GM21825 (cell line): ENCODE data around the gene WDFY2.

Source experiments
- ATAC-seq: cut with Tn5 transposase; IDR thresholded peaks from one replicate; pipeline ENCODE4 v1.9.1; 2021; ENCODE audit warnings: mild to moderate bottlenecking, moderate library complexity; ENCODE audit not compliant: unreplicated experiment

The WDFY2 gene

DNA sequence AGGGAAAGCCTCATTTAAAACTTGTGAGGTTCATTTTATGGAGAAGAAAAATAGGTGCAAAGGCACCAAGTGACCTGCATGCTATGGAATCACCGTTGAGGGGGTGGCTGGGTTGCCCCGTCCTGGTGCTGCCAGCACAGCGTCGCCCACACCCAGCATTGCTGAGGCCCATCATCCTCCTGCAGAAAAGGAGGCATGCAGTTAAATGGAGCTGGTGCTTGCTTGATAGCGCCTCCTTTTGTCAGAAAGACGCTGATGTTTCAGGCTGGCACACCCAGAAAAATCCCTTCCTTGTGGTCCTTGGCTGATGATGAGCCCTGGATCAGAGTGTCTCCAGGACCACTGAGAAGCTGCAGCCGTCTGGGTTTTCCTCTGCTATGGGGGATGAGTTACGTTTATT is 182.8 kb downstream of the WDFY2 start:
- no peak for ATAC-seq

DNA sequence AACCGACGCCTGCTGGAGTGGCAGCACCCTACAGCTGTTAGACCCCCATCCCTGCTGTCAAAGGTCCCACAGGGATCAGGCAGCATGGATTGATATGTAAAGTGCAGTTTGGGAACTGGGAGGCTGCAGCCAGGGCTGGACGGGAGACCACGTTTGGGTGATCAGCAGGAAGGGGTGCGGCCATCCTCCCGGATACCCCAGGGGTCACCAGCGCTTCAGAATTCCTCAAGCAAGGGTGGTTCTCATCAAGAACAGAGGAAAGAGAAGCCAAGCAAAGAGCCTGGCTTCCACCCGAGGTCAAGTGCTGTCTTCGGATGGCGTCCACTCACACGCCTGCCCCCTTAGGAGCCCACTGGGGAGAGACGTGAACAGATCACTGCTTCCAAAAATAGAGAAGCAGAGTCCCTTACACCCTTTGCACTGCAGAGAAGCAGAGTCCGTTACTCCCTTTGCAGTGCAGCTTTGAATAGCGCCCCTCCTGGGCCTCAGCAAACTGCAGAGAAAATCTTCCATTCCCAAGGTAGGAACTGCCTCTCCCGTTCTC is 184.2 kb downstream of the WDFY2 start:
- no peak for ATAC-seq

DNA sequence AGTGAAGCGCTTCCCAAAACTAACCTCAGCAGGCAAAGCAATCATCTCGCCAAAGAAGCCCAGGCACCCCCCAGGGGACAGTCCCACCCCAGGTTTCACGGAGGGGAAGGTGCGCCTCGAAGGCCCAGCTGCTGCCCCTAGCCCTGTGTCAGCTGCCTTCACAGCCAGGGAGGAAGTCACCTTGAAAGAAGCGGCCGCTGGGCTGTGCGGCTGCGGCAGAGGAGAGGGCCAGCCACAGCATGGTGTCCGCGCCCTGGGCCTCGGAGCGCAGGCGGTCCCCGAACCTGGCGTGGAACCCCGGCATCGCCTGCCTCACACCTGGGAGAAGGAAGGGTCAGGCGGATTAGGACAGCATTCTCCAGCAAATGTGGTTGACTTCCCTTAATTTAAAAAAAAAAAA is 184.7 kb downstream of the WDFY2 start:
- no peak for ATAC-seq

DNA sequence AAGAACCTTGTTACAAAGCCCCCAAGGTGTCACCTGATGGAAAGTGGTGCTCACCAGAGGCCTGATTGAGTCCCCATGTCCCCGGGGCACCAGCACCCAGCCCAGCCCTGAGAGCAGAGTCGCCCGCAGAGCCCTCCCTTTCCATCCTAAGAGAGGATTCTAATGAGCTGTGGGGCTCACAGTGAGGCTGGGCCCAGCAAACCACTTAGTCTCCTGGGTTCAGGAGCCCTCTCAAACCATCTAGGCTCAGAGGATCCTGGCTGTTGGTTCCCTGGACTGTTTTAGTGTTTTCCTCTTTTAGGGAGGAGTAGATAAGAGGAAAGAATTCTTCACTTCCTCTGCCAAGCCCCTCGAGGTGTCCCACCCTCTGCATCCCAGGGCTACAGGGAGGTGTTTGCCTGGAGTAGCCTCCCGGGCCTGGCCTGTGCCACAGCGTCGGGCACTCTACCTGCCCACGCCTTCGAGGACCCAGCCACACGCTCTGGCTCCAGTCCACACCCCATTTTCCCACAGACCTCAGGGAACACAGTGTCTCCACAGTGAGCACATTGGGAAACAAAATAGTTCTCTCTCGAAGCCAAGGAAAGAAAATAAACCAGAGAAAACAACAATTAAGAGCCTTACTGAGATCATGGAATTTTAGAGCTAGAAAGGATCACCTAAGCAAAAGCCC is 185.3 kb downstream of the WDFY2 start:
- ATAC-seq: no peak

DNA sequence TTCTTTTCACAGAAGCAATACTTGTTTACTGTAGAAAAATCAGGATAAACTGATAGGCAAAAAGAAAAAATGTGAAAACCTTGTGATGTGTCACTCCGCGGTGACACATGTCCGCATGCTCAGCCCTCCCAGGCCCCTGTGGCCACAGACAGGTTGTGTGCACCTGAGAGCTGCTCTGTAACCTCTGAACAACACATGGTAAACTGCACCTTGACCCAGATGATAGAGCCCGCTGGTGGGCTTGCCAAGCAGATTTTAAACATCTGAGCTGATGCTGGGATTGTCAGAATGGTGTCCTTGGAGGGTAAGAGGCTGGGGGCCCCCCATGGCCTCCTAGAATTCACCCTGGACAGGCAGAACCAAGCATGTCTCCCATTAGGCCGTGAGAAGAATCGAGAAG is 185.9 kb downstream of the WDFY2 start:
- no peak for ATAC-seq

DNA sequence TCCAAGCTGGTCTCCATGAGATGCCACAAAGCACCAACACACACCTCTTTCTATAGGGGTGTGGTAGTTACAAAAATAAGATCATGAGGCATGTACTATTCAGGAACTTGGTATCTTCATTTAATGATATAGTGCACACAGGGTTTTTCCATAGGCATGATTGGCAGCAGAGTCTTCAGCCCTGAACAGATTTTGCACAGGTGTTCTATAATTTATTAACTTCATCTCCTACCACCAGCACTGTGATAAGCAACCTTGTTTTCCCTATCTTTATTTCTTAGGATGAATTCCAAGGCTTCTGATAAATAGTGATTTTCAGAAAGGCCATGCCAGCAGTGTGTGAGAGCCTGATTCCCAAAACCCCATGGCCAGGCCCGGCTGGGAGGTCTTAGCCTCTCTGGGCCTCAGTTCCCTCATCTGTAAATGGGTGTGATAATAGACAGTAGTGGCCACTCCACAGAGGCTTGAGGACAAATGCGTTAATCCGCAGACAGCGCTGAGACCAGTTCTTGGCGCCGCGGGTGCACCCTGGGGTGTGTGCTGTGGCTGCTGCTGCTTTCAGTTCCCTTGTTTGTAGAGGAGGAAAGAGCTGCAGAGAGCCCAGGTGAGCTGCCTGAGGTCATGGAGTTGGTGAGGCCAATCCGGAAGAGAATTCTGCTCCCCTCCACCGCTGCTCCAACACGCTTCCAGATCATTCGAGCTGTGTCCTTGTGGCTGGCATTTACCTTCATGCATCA is 186.6 kb downstream of the WDFY2 start:
- ATAC-seq: no peak

DNA sequence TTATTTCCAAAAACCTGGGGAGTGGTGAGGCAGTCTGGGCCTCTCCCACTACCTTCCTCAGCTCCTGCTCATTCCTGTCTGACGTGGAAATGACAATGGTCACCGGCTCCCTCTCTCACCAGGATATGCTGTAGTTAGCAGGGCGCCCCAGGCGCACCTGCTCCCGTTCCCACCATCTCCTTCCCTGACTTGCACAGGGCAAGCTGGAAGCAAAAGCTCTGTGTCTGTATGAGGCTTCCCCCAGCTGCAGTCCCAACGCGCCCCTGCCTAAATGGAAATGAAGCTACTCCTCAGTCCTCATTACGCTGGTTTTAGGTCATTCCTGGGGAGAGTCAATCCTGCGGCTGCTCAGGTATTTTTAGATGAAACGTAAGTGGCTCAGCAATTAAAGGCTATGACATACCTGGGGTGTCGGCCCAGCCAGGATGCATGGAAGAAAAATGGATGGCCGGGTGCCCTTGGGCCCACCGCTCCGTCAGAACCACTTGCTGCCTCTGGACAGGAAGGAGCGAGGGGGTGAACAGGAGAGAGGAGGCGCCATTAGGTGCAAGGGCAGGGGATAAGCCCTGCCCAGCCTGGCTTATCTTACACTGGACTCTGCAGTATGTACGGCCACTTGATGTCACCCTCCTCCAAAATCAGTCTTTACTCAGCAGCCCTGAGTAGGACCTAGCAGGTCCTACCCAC is 187.3 kb downstream of the WDFY2 start:
- ATAC-seq: no peak

DNA sequence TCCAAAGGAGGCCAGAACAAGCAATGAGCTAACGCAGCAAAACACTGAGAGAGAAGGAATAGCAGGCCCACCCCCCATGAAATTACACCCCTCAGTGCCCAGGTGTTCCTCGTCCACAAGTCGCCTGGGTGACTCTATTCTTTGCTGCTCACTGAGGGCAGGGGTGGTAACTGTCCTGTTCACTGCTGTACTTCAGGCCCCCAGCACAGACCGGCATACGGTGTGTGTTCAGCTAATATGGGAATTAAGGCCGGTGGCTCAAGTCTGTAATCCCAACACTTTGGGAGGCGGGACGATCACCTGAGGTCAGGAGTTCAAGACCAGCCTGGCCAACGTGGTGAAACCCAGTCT is 187.8 kb downstream of the WDFY2 start:
- ATAC-seq: no peak

DNA sequence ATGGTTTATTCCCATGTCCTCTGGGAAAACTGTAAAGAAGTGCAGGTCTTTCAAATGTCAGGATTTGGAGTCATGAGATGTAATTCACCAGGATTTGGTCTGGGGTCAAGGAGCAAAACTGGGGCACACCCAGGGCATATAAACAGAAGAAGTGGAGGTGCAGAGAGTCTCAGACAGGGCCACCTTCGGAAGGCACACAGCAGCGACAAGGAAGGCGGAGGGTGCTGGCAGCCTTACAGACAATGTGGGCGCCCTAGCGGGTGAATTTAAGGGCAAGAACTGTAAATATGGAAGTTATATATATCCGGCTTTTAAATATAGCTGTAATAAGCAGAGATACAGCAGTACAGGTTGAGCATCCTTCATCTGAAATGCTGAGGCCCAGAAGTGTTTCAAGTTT is 188.5 kb downstream of the WDFY2 start:
- no peak for ATAC-seq

DNA sequence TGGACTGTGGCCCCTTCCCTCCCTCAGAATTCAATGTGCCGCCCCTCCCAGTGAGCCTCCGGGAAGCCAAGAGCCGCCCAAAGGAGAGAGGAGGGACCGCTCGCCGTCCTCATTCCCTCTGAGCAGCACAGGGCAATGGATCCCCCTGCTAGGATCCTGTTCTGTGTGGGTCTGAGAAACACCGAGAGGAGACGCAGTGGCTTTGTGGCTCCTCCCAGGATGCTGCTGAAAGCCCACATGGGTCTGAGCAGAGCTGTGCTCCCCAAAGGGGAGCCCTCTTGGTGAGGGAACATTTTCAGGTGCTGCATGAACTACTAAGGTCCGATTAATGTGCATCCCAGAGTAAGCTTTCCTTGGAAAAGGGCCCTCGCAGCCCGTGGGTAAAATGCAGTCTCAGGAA is 189.3 kb downstream of the WDFY2 start:
- no peak for ATAC-seq

DNA sequence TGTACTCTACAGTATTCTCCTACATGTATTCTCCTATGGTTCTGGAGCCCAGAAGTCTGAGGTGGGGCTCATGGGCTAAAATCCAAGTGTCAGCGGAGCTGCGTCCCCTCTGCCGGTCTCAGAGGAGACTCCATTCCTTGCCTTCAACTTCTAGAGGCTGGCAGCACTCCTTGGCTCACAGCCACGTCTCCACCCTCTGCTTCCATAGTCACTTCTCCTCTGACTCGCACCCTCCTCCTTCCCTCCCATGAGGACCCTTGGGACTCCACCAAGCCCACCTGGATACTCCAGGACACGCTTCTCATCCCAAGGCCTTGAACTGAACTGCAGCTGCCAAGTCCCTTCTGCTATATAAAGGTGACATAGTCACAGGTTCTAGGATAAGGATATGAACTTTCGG is 191.9 kb downstream of the WDFY2 start:
- ATAC-seq: no peak

DNA sequence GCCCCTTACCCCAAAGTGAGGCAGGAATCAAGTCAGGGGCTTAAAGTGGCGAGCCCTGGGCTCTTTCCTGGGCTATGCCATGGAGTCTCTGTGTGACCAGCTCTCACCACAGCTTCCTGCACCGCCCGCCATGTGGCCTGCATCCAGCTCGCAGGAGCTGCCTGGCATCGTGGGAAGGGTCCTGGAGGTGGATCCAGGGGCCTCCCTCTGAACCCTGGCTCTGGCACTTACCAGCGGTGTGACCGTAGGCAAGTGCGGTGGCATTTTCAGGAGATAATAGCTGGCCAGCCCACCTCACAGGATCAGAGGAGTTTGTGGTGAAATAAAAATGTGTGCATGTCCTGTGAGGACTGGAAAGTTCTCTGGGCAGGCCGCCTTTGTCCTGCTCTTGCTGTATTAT is 193.7 kb downstream of the WDFY2 start:
- ATAC-seq: no peak

DNA sequence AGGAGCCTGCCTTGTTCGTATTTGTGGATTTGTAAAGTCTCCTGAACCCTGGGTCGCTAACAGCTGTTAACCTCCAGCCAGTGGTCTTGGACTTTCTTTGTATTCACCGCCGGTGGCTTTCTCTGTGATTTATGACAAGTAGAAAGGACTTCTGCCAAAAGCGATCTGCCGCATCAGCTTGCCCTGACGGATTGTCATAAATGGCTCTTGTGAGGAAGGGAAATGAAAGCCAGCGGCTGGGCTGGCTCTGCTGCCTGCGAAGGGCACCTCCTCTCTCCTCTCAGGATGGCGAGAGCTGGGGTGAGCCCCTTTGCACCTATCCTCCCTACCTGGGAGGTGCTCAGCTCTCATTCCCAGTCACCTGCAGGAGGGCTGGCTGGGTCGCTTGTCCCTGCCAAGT is 194.1 kb downstream of the WDFY2 start:
- no peak for ATAC-seq

DNA sequence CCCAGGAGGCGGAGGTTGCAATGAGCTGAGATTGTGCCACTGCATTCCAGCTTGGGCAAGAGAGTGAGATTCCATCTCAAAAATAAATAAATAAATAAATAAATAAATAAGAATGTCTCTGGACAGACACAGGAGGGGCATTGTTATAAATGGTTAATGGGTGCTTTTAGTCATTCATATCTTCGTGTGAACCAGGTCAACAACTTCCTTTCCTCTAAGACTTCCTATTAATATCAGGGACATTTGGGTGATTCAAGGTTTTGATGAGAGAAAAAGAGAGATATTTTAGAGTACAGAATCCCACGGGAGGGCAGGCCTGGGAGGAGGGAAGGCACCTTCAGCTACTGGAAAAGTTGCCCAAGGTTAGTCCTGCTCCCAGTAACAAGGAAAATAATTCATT is 195.8 kb downstream of the WDFY2 start:
- ATAC-seq: no peak

DNA sequence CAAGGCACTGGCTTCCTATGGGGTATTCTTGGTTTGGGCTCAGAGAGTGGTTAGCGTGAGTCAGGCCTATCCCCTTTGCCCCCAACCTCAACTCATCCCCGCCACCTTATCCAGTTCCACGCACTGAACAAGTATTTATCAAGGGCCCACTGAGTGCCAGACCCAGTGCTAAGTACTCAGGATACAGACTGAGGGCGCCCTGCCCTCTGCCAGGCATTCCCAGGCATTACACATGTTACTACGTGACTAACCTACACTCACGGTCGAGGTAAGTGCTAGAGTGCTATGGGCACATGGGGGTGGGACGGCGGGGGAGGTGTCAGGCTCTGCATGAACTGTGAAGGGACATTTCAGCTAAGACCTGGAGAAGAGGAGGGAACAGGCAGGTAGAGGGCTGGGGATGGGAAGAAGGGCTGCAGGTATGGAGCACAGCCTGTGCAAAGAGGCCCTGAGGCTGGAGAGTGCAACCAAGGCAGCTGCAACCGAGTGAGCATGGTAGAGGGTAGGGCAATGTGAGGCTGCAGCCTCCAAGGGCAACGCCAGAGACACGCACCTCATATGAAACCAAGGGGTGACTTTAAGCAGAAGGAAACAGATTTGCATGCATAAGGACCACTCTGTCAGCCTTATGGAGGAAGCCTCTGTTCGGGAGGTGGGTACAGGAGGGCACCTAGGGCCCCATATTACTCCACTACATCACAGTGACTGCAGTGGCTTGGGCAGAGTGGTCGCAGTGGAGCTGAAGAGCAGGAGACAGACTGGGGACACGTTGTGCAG is 197.2 kb downstream of the WDFY2 start:
- ATAC-seq: peak; percentile 53

DNA sequence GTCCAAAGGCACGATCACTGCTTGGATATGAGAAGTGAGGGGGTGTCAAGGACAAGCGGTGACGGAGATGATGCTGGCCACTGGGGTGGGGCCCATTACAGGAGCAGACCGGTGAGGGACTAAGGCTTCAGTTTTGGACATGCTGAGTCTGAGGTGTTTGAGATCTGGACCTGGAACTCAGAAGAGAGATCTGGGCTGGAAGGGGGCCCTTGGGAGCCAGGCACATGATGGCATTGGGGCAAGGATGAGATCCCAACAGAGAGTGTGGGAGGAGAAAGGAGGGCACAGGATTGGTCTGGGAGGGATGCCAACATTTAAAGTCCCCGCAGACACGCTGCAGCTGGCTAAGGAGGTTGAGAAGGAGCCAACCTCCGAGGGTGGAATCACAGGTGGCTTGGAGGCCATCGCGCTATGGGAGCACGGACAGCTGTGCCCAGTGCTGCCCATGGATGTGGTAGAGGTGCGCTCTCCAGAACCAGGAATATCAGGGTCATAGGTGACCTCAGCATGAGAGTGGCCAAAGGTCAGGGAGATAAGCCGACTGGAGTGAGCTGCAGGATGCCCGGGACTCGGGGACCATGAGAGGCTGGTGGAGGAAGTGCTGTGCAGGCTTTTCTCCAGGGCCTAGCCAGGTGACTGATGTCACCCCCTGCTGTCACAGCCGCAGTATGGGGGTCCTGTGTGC is 197.9 kb downstream of the WDFY2 start:
- no peak for ATAC-seq

DNA sequence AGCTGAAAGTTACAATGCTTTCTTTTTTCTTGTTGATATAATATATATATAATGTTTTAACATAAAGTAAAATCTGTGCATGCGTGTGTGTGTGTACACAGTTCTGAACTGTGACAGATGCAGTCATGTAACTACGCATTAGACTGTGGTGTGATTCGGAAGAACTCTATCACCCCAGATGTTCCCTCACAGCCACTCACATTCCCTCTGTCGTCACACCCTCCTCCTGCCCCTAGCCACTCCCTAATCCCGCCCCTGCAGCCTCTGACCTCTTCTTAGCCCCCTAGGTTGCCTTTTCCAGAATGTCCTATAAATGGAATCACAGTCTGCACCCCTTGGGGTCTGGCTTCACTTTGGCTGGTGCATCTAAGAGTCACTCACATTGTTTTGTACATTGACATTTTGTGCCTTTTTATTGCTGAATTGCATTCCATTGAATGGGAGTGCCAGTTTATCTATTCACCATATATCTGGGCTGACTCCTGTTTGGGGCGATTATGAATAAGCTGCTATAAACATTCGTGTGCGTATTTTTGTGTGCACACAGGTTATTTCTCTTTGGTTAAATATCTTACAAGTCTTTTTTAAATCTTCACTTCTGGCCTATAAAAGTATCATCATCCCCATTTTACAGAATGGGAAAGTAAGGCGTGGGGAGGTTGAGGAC is 199.3 kb downstream of the WDFY2 start:
- ATAC-seq: no peak

DNA sequence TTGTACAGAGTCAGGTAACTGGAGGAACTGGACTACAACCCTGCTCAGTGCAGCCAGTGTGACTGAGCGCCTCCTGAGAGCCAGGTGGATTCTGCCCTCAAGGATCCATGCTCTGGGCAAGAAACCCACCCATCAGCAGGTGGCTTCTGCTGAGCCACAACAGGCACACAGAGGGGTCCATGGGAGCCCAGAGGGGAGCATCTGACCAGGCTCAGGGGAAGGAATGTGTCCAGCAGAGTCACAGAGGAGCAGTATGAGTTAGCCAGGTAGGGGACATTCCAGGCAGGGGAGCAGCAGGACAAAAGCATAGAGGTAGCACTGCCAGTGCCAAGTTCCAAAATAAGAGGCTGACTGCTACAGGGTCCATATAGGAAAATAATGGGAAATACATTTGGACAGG is 199.8 kb downstream of the WDFY2 start:
- ATAC-seq: no peak

DNA sequence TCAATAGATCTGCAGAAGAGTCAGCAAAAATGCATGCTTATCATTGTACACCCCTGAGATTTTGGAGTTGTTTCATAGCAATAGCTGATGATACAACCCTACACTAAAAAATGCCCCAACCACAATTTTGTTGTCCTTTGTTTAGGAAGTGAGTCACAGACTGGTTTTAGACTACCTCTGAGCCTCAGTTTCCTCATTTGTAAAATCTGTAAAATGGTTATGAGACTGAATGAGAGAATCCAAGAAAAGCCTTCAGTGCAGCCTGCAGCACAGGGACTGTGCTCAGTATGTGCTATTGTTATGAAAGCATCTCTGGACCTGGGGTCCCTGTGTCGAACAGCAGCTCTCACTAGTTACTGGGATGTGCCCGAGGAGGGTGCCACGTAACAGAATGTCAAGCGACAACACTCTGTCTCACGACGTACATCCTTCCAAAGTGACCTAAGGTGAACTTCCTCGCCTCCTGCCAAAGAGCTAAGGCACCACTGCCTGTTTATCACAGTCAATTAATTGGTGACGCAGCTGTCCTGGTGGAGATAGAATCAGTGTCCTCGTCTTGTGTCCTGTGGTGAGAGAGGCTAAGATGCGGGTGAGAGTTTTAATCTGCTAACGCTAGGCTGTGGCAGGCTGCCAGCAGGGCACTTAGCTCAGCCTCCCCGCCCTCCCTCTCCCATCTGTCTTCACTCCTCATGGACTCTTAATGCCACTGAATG is 201.6 kb downstream of the WDFY2 start:
- ATAC-seq: no peak
